Caco-2 (cell line): ENCODE data around the gene H6PD. TPM values are rescaled to one million over a fixed set of nuclear protein-coding genes. Genes with fewer than 3 reads are reported as not detected.

Experiments used
- BruUV-seq: library from RNA; stranded (reverse); fragments of 400-500 nt; replicated peaks from 2 replicates; lab custom pipeline; 2021; lab: Mats Ljungman, UMichigan
- CTCF ChIA-PET: fragments of 300-600 bp; sonication (Branson Sonifier 250); formaldehyde crosslinking; loops from one replicate; lab custom pipeline; 2022; ENCODE audit warnings: antibody characterized with exemption; lab: Charles Lee
- POLR2A ChIA-PET: fragments of 300-600 bp; sonication (Branson Sonifier 250); formaldehyde crosslinking; loops from one replicate; lab custom pipeline; 2022; ENCODE audit warnings: antibody characterized with exemption; lab: Charles Lee
- DNase-seq, 2 experiments: peaks; one replicate each; pipeline versions ENCODE4 v3.0.0 to v3.0.0-alpha.2; 2020 to 2022
- H3K27me3 ChIP-seq: replicated peaks from 2 replicates; pipeline ENCODE4 v1.6.0; 2011; ENCODE audit warnings: low read length; ENCODE audit not compliant: control insufficient read depth, insufficient read depth
- H3K36me3 ChIP-seq: 2 replicates; pipeline ENCODE4 v1.5.1; 2011; ENCODE audit warnings: low read length; ENCODE audit not compliant: control insufficient read depth, insufficient read depth
- H3K4me1 ChIP-seq: fragments of 250-450 bp; sonication (Bioruptor Pico); 2 replicates; pipeline ENCODE4 v1.5.1; 2020; ENCODE audit warnings: mild to moderate bottlenecking
- H3K4me3 ChIP-seq: 2 replicates; pipeline ENCODE4 v1.5.1; 2011; ENCODE audit warnings: low read depth, mild to moderate bottlenecking, control low read depth, low read length
- H3K9me3 ChIP-seq: fragments of 250-450 bp; sonication (Bioruptor Pico); 2 replicates; pipeline ENCODE4 v1.5.1; 2020; ENCODE audit warnings: mild to moderate bottlenecking, moderate library complexity
- H3K27ac Mint-ChIP-seq: one replicate; pipeline ENCODE4 v1.8.0; 2022; ENCODE audit warnings: mixed read lengths; ENCODE audit not compliant: unreplicated experiment
- H3K27me3 Mint-ChIP-seq: one replicate; pipeline ENCODE4 v1.8.0; 2022; ENCODE audit warnings: mixed read lengths; ENCODE audit not compliant: insufficient read depth, unreplicated experiment
- H3K36me3 Mint-ChIP-seq: one replicate; pipeline ENCODE4 v1.8.0; 2022; ENCODE audit warnings: mild to moderate bottlenecking, mixed read lengths; ENCODE audit not compliant: insufficient read depth, unreplicated experiment
- H3K4me1 Mint-ChIP-seq: one replicate; pipeline ENCODE4 v1.8.0; 2022; ENCODE audit warnings: low read depth, mixed read lengths; ENCODE audit not compliant: unreplicated experiment
- H3K4me3 Mint-ChIP-seq: one replicate; pipeline ENCODE4 v1.8.0; 2022; ENCODE audit warnings: mild to moderate bottlenecking, moderate library complexity, mixed read lengths; ENCODE audit not compliant: unreplicated experiment
- H3K9me3 Mint-ChIP-seq: one replicate; pipeline ENCODE4 v1.8.0; 2022; ENCODE audit warnings: mixed read lengths; ENCODE audit not compliant: unreplicated experiment
- CTCF ChIP-seq, 2 experiments: fragments of 200-600 bp in 1 of 2; IDR thresholded peaks; 1 replicate in 1 of 2; 2 replicates in 1 of 2; pipeline versions ENCODE4 v1.5.1 to v1.8.0; 2011 to 2022; ENCODE audit warnings: antibody characterized with exemption in 1 of 2, control low read depth in 1 of 2, inconsistent platforms in 1 of 2, low read depth in 1 of 2, low read length in 1 of 2, mild to moderate bottlenecking in 1 of 2, moderate library complexity in 1 of 2; ENCODE audit not compliant: insufficient read depth in 1 of 2, severe bottlenecking in 1 of 2, unreplicated experiment in 1 of 2
- intact Hi-C: fragments of 100-400 bp; cut with micrococcal nuclease; formaldehyde crosslinking; loops from one replicate; pipeline ENCODE4 v1.10.0; 2022; ENCODE audit not compliant: unreplicated experiment
- total RNA-seq: library from RNA; stranded (reverse); gene quantifications from 2 replicates; pipeline ENCODE4 v1.2.3, GENCODE V29; 2022

Gene H6PD
- total RNA-seq, 1 experiment from 2014 or later: 13.0 TPM

GRCh38 chr1:9270290-9270883 is 35.8 kb downstream of the H6PD start:
- no peaks in the 10 kb centered on the region for H3K36me3 ChIP-seq
- no peak for TF ChIP-seq CTCF (IDR thresholded peaks at IDR 0.05; ENCODE audit: insufficient read depth in 1 of 2, low read depth in 1 of 2, low read length in 1 of 2, severe bottlenecking in 1 of 2, unreplicated experiment in 1 of 2)
- no peak overlapping the region for H3K4me3 Mint-ChIP-seq
- H3K36me3 Mint-ChIP-seq: no peaks in the 10 kb centered on the region
- no peaks in the 10 kb centered on the region for H3K9me3 Mint-ChIP-seq
- BruUV-seq: no TSS peak
- no peaks in the 10 kb centered on the region for H3K27me3 Mint-ChIP-seq
- intact Hi-C loops: no loop called here
- POLR2A ChIA-PET: no interaction called here
- H3K4me1 Mint-ChIP-seq: peaks cover 5% of the 10 kb centered on the region
- CTCF ChIA-PET: no interaction called here
- no peaks in the 10 kb centered on the region for H3K4me1 ChIP-seq
- H3K27ac Mint-ChIP-seq: no peak overlapping the region
- DNase-seq: no peak
- H3K9me3 ChIP-seq: no peaks in the 10 kb centered on the region
- H3K27me3 ChIP-seq: no peaks in the 10 kb centered on the region
- H3K4me3 ChIP-seq: no peak overlapping the region

- BruUV-seq: no TSS peak
- H3K4me1 Mint-ChIP-seq: peaks cover 8% of the 10 kb centered on the region
- H3K4me3 ChIP-seq: no peak overlapping the region
- DNase-seq: no peak
- no peaks in the 10 kb centered on the region for H3K4me1 ChIP-seq
- H3K27me3 ChIP-seq: no peaks in the 10 kb centered on the region
- ChIA-PET CTCF (no interaction called here), POLR2A (no interaction called here)
- no peaks in the 10 kb centered on the region for H3K27me3 Mint-ChIP-seq
- no peaks in the 10 kb centered on the region for H3K36me3 Mint-ChIP-seq
- H3K9me3 Mint-ChIP-seq: no peaks in the 10 kb centered on the region
- H3K9me3 ChIP-seq: no peaks in the 10 kb centered on the region
- TF ChIP-seq CTCF (IDR thresholded peaks at IDR 0.05; ENCODE audit: insufficient read depth in 1 of 2, low read depth in 1 of 2, low read length in 1 of 2, severe bottlenecking in 1 of 2, unreplicated experiment in 1 of 2): no peak
- H3K36me3 ChIP-seq: no peaks in the 10 kb centered on the region
- H3K27ac Mint-ChIP-seq: no peak overlapping the region
- intact Hi-C loops: no loop called here
- H3K4me3 Mint-ChIP-seq: no peak overlapping the region
Observed at GRCh38 chr1:9271283-9271682, 36.7 kb downstream of the H6PD start.

GRCh38 chr1:9271861-9272595 is 37.5 kb downstream of the H6PD start:
- CTCF ChIA-PET: no interaction called here

More at GRCh38 chr1:9271861-9272595, 37.5 kb downstream of the H6PD start:
- Mint-ChIP-seq H3K4me1 (peaks cover 8% of the 10 kb centered on the region), H3K4me3 (no peak overlapping the region), H3K27me3 (no peaks in the 10 kb centered on the region), H3K36me3 (no peaks in the 10 kb centered on the region), H3K9me3 (no peaks in the 10 kb centered on the region), H3K27ac (no peak overlapping the region)
- H3K27me3 ChIP-seq: no peaks in the 10 kb centered on the region
- intact Hi-C loops: no loop called here
- POLR2A ChIA-PET: no interaction called here
- H3K4me3 ChIP-seq: no peak overlapping the region
- H3K4me1 ChIP-seq: no peaks in the 10 kb centered on the region
- no TSS peak for BruUV-seq
- no peaks in the 10 kb centered on the region for H3K36me3 ChIP-seq
- no peak for DNase-seq
- TF ChIP-seq CTCF (IDR thresholded peaks at IDR 0.05; ENCODE audit: insufficient read depth in 1 of 2, low read depth in 1 of 2, low read length in 1 of 2, severe bottlenecking in 1 of 2, unreplicated experiment in 1 of 2): no peak
- H3K9me3 ChIP-seq: no peaks in the 10 kb centered on the region
